ENCODE data around the gene VPS9D1. TPM values are rescaled to one million over a fixed set of nuclear protein-coding genes. Genes with fewer than 3 reads are reported as not detected.

Gene VPS9D1
- polyA plus RNA-seq, 3 donors: 1.2 to 29.7 (median 1.6) TPM

Other genes starting within 250 kb of the VPS9D1 start
- gene ANKRD11, start 230.3 kb downstream of the VPS9D1 start, polyA plus RNA-seq: 10 to 100 TPM in 1 of 3 donors, 1 to 10 TPM in 2; 3.2 to 62.4 (median 5.4) TPM
- gene SPG7, start 212.5 kb downstream of the VPS9D1 start, polyA plus RNA-seq: 100 to 1,000 TPM in 1 of 3 donors, 10 to 100 TPM in 2; 30.3 to 120 (median 34.4) TPM
- gene RPL13, start 160.2 kb downstream of the VPS9D1 start, polyA plus RNA-seq: 1,000 to 10,000 TPM; 1,251 to 2,437 (median 1,329) TPM
- not detected for gene CPNE7, start 145.1 kb downstream of the VPS9D1 start, polyA plus RNA-seq
- gene DPEP1, start 107.3 kb downstream of the VPS9D1 start, polyA plus RNA-seq: not detected
- 10 to 100 TPM; 57.3 to 85.7 (median 76.6) TPM for gene CHMP1A, start 63.2 kb downstream of the VPS9D1 start, polyA plus RNA-seq
- gene SPATA33, start 63.1 kb downstream of the VPS9D1 start, polyA plus RNA-seq: 1 to 10 TPM; 1.4 to 3.5 (median 1.8) TPM
- gene CDK10, start 34.2 kb downstream of the VPS9D1 start, polyA plus RNA-seq: 100 to 1,000 TPM in 1 of 3 donors, 10 to 100 TPM in 2; 16.5 to 107 (median 18.3) TPM
- gene SPATA2L, start 19.2 kb downstream of the VPS9D1 start, polyA plus RNA-seq: 10 to 100 TPM in 2 of 3 donors, 1 to 10 TPM in 1; 10.0 to 17.6 (median 15.1) TPM
- gene ZNF276, start 639 bp upstream of the VPS9D1 start, polyA plus RNA-seq: 10 to 100 TPM in 1 of 3 donors, 1 to 10 TPM in 2; 2.2 to 54.5 (median 3.2) TPM
- gene FANCA, start 95.7 kb upstream of the VPS9D1 start, polyA plus RNA-seq: 10 to 100 TPM; 12.6 to 34.6 (median 17.2) TPM
- gene SPIRE2, start 107.6 kb upstream of the VPS9D1 start, polyA plus RNA-seq: 1 to 10 TPM in 1 of 3 donors, under 1 TPM in 1, not detected in 1; 0.09 to 1.2 TPM
- 100 to 1,000 TPM in 2 of 3 donors, 10 to 100 TPM in 1; 98.0 to 231 (median 114) TPM for gene TCF25, start 152.7 kb upstream of the VPS9D1 start, polyA plus RNA-seq
- 1 to 10 TPM in 1 of 3 donors, under 1 TPM in 1, not detected in 1; 0.21 to 3.9 TPM for gene MC1R, start 198.0 kb upstream of the VPS9D1 start, polyA plus RNA-seq
- 1 to 10 TPM in 1 of 3 donors, not detected in 2; 2.9 TPM for gene TUBB3, start 202.4 kb upstream of the VPS9D1 start, polyA plus RNA-seq
- gene DEF8, start 227.9 kb upstream of the VPS9D1 start, polyA plus RNA-seq: 100 to 1,000 TPM in 1 of 3 donors, 10 to 100 TPM in 2; 63.7 to 332 (median 83.7) TPM

All from CD14-positive monocyte (primary cell).